GM12872 (cell line): ENCODE data around the gene DCDC2.

Experiments used
- CTCF ChIP-seq: IDR thresholded peaks from 3 replicates; pipeline ENCODE4 v1.5.1; 2011; ENCODE audit warnings: low read depth, mild to moderate bottlenecking, low read length, moderate library complexity; ENCODE audit not compliant: insufficient read depth

The DCDC2 gene

GRCh38 chr6:24126586-24127192 is 231.2 kb downstream of the DCDC2 start:
- TF ChIP-seq CTCF: no peak

- no peak for TF ChIP-seq CTCF
Observed at GRCh38 chr6:24125980-24126379, 231.9 kb downstream of the DCDC2 start, which contains the start of gene NRSN1. TSS of gene NRSN1 (plus strand) at chr6:24126215. CDS start at chr6:24134328, 8,113 bp downstream.

DNA sequence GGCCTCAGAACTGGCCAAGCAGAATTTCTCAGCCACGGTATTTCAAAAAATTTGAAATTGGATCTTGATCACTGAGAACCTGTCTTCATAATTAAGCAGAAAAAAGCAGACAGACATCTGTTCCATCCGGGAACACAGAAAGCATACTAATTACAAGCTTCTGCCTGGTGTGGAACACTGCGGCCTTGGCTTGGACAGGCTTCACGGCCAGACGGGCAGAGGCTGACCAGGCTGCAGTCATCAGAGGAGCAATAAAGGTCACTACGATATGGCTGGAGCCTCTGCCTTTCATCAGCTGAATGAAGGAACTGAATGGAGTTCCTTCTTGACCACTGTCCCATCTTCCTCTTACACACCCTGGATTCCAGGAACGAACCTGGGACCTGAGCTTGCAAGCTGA is 235.7 kb downstream of the DCDC2 start:
- TF ChIP-seq CTCF: no peak
